Mesenteric fat pad (tissue), 1 donor: ENCODE measurements around the gene TRNT1. TPM values are rescaled to one million over a fixed set of nuclear protein-coding genes. Genes with fewer than 3 reads are reported as not detected.

Source experiments
- DNase-seq: peaks from one replicate; pipeline ENCODE4 v3.0.0-alpha.2; 2020; ENCODE audit warnings: low spot score
- total RNA-seq: library from RNA; stranded (reverse); fragmentation: NEBNext Ultra II Directional; extraction: Animal tissue kit (Norgen Biotek cat#: 25700); gene quantifications from one replicate; pipeline ENCODE4 v1.2.1, GENCODE V29; 2021
- donor health status: DM: yes; HTN: yes; CAD: no.

Gene TRNT1
- total RNA-seq, 1 donor from 2014 or later: 23.8 TPM

DNA sequence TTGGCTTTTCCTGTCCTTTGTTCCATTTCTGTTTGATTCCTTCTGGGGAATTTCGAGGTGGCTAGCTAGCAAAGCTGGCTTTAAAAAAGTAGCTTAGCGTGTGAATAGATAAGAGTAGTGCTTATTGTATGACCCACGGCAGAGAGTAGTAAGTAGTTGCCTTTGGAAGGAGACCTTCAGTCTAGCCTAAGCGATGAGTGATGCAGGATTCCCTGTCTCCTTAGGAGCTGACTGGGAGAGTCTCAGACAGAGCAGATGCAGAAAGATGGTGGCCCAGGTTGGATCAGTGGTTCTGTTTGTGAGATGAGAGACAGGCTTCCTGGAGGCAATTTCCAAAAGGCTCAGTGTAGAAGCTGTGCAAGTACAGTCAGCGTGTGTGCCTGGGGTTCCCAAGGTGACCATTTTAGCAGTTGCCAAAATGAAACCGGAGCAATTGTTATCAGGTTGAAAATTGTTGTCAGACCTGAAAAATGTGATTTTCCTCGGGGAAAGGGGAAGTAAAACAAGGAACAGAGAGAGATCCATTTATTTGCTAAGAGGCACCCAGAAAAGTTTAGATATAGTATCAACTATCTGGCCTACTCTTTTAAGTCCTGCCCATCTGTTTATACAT, 15.9 kb upstream of the TRNT1 start:
- no peak for DNase-seq

DNA sequence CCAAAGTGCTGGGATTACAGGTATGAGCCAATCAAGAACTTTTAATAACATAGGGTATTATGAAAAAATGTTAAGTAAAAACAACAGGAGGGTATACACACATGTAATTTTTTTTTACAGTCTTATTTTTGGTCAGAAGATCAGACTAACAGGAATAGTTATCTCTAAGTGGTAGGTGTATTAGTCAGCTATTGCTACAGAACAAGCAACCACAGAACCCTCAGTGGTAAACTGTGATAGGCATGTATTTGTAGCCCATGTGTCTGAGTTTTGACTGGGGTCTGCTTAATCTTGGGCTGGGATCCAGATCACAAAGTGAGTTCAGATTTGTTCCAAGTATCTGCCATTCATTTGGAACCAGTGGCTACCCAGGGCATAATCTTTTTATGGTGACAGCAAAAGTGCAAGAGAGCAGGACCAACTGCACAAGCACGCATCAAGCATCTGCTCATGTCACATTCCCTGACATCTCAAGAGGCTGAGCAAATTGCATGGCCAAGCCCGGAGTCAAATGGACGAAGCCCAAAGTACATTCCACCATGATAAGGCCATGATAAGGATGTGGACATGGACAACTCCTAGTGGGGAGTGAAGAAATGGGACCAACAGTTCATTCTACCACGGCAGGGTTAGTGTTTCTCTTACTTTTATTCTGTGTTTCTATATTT, 13.6 kb upstream of the TRNT1 start:
- no peak for DNase-seq

DNA sequence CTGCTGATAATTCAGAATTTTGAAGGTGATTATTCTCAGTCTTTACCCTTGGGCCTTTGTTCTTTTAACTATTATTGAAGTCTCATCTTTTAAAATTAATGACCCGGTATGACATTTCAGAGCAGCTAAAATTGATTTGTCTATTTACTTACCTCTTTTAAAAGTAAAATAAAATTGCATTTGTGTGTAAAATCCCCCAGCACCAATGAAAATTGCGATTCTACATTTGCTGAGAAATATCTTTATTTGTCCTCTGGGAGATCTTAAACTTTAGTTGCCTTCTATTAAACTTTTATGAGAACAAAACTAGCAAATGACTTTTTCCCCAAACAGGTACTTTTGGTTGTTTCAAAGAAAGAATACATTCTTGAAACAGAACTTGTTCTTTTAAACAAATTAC, 9.1 kb upstream of the TRNT1 start:
- DNase-seq: no peak

DNA sequence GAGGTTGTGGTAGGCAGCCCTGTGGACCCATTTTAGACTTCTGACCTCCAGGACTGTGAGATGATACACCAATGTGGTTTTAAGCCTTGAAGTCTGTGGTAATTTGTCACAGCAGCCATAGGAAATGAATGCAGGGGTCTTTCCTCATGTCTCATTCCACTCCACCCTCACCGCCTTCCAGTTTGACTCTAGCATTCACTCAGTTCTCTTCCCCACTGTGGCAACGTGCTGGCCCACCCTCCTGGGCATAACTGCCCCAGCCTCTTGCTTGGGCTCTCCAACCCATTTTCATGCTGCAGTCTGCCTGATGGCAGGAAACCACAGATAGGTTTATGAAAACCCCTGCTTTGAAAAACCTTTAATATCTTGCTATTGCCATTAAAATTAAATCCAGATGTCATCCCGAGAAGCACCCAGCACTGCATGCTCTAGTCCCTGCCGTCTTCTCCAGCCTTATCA, 7.3 kb upstream of the TRNT1 start:
- no peak for DNase-seq

DNA sequence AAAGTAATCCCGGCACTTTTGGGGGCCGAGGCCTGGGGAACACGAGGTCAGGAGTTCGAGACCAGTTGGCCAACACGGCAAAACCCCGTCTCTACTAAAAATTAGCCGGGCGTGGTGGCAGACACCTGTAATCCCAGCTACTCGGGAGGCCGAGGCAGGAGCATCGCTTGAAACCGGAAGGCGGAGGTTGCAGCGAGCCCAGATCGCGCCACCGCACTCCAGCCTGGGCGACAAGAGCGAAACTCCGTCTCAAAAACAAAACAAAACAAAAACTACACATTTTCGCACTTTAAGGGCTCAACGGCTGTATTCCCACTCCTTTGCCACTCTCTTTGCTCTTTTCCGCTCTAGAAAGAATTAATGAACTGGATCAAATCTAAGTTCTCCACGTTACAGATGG, 763 bp upstream of the TRNT1 start:
- no peak for DNase-seq

DNA sequence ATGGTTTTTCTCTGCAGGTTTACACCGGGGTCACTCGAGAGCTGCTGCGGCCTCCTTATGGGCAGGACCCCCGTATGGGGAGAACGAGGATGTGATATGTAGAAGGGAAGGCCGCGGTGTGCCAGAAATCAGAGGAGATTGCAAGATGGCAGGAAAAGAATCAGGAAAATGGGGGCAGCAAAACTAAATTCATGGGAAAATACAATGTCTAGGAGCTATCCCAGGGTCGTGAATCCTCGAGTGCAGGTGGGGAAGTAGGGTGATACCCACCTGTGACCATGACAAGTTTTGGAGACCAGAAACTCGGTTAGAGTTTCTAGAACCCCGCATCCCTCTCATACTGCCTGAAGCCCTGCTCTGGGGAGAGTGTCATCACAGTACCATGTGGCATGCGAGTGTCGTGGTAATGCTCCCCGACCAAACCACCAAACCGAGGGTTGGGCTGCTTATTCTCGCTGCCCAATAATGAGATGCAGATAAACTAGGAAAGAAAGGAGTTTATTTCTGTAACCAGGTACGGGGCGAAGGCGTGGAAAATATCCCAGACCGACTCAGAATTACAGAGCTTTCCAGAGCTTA, 781 bp downstream of the TRNT1 start:
- DNase-seq: no peak

DNA sequence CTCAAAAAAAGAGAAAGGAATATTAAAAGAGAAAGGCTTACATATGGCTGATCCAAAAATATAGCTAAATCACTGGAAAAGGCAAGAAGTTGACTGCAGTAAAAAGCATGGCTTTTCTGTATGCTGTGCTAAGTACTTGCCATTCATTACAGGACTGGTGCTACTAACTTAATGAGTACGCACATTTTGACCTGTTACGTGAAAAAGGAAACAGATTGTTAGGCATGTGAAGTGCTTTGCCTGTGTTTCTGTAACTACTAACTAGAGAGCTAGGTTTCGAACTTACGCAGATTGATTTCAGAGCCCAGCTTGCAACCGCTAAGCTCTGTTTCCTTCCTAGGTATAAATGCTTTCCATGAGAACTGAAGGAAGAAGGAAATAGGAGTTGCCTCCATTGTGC, 2.8 kb downstream of the TRNT1 start:
- DNase-seq: no peak

DNA sequence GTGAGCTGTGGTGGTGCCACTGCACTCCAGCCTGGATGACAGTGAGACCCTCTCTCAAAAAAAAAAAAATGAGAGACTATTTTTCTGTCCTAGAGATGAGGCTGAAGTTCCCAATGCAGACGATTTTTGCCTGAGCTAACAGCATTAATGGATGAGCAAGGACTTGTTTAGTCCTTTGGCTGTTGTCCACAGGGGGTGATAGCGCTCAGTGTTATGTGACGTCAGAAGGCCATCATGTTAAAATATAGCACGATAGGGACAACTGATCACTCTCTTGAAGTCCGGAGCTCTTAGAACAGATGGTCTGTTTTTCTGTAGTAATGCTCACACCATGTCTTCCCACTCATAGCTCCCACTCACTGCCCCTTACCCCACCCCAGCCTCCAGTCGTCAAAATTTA, 6.8 kb downstream of the TRNT1 start:
- DNase-seq: no peak

DNA sequence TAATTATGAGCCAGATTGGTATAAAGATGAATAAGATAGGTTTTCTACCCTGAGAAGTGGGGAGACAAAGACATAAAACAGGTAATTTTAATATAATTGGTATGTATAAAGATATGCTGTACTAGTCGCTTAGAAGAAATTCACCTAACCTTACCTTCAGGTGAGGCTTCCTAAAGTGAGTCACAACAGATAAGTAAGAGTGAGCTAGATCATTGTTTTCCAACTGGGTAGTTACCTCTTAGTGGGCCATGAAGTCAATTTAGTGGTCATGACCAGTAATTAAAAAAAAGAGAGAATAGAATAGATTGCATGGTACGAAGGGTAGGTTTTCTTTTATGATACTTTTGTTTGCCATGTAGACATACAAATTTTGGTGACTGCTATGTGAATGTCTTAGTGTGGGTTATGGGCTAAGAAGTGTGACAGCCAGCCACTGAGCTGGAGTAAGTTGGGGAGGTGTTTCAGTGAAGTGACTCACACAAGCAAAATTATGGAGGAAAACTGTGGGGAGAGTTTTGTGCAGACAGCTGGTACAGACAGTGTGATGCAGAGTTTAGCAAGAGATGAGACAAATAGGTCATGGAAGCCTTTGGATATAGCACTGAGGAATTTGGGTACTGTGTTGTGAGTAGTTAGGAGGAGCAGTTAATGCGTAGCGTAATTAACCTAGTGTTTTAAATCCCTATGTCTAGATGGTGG, 8.2 kb downstream of the TRNT1 start:
- no peak for DNase-seq

DNA sequence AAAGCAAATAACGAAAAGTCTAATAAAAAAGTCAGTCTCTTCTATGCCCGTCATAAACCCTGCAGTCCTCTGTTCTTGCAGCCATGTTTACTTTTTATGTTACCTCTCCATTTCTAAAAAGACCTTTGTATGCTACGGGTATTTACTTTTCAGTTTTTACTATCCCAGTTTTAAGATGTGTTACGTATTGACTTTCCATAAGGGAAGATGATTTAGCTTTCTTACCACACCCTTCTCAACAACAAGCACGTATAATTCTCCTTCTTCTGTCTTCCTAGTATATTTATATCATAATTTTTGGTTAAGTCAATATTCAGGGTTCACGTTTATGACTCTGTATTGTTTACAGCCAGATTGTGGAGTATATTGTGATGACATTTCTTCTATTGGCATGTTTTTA, 10.8 kb downstream of the TRNT1 start:
- no peak for DNase-seq

DNA sequence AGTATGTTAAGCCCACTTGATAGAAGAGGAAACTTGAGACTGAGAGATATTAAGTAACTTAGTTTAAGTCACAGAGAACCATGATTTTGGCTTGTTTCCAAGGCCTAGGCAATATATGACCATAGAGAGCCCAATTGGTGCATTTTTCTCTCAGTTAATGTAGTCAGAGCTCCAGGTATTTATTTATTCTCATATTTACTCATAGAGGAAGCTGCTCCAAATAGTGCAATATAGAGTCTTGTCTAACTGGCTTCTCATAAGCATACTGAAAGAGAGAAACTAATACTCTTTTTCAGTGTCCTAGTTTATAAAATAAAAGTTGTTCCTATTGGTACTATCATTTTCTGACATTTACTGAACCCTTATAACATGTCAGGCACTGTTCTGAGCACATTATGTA, 15.2 kb downstream of the TRNT1 start:
- DNase-seq: no peak

DNA sequence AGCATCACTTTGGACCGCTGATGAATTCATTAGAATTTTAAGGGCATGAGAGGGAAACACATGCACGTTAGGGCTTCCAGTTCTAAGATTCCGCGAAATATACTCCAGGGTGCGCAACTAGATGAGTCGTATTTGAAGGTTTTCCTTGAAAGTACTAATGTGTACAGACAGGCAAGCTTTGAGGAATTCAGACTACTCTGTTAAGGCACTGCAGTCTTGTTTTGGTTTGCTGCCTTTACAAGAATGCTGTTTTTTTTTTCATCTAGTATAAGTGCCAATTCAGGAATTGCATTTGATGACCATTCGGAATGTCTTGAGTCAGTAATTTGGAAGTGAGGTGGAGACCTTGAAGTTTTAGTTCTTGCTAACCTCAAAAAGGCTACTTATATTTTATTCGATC, 19.1 kb downstream of the TRNT1 start:
- DNase-seq: no peak

DNA sequence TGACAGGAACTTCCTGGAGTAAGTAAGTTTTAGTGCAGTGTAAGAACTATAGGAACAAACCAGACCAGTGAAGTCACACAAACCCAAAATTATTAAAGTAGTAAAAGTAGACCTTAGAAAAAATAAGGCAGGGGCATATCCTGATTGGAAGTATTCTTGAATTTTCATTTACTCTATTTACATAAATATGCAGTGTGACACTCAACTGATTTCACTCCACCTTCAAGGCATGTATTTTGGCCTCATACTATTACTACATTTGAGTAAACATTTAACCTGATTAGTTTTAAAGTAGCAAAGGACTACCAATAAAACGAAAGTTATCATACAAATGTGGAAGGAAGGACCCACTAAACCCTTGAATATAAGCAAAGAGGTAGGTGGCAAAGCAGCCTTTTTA, 22.8 kb downstream of the TRNT1 start:
- DNase-seq: no peak

DNA sequence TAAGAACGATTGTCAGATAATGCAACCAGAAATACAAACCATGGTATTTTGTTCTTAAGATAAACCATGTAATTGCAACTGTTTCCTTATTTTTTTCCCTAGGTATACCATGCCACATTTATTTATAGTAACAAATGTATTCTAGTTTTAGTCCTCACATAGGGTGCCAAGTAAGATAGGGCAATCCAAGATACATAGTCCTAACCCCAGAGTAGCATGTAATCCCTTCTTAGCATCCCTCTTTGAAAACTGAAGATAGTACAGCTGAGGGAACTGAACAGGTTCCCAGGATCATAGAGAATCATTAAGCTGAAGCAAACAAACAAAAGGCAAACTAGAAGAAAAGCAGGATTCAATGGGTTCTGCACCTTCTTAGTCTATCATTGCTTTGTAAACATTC, 24.8 kb downstream of the TRNT1 start:
- DNase-seq: no peak

DNA sequence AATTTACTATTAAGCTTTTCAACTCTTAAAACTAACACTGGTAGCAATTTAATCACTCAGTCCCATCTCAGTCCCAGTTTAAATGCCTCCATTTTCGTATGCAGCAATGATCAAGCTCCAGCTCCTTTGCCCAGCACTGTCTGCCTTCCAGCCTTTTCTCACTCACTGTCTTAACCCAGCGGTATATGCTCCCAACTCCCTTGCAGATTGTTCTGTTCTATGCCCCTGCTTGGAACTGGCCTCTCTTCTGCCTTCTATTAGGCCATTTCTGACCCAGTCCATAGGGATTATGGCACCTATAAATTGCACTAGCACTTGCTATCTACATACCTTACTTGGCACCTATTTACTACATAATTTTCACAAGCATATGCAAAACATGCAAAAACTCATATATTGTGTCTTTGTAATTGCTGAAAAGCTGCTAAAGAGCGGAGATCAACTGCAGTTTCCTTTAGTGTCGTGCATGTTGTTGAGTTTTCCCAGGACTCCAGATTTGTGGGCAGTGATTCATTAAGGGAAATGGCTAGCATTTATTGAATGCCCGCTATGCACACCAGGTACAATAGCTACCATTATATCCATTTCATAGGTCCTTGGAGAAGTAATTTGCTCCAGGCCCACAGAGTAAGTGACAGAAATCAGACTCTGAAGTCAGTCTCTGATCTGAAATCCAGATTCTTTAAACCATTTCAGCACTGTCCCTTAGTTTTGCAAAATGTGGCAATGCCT, 28.3 kb downstream of the TRNT1 start:
- no peak for DNase-seq

DNA sequence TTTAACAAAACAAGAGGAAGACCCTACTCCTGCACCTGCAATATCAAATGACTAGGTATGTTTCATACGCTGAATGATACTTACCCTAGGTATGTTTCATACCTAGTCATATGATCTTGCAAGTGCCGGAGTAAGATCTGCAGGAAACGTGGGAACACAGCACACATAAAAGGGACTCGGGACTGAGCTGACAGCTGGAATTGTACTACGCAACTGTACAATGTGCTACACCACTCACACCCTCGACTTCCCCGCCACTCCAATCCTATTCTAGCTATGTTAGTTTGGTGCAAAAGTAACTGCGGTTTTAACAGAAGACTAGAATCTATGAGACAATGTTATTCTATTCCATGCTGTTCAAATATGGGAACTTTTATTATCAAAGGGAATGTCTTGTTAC, 30.7 kb downstream of the TRNT1 start:
- no peak for DNase-seq

DNA sequence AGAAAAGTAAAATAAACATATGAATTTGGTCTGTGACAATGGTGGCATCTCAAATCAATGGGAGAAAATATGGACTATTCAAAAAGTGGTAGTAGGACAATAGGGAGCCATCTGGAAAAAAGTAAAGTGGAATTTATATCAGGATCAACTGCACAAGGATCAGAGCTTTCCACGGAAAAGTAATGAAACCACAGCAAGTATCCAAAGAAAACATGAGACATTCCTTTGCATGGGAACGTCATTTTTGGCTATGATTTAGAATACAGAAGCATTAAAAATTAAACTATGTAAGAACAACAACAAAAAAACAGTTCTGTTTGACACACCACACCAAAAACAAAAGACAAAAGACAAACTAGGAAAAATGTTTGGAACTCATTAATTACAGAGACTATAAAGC, 34.1 kb downstream of the TRNT1 start:
- no peak for DNase-seq

DNA sequence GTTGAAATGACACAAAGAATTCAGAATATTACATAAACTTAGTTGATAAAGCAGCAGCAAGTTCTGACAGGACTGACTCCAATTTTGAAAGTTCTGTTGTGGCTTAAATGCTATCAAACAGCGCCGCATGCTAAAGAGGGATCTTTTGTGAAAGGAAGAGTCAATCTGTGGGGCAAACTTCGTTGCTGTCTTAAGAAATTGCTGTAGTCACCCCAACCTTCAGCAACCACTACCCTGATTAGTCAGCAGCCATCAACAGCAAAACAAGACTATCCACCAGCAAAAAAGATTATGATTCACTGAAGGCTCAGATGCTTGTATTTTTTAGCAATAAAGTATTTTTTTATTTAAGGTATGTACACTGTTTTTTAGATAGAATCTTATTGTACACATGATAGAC, 38.5 kb downstream of the TRNT1 start:
- no peak for DNase-seq

DNA sequence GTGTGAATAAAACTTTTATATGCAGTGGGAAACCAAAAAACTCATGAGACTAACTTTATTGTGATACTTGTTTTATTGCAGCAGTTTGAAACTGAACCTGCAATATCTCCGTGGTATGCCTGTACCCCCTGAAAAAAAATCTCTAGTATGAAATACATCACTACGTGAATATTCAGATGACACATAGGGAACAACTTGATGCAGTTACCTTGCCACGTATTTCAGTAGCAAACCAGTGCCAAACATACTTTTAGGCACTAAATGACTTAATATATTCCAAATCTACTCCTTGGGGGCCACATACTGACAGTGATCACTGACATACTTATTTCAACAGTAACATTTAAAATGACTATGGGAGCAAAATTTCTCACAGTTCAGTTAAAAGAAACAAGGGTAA, 38.9 kb downstream of the TRNT1 start:
- no peak for DNase-seq

DNA sequence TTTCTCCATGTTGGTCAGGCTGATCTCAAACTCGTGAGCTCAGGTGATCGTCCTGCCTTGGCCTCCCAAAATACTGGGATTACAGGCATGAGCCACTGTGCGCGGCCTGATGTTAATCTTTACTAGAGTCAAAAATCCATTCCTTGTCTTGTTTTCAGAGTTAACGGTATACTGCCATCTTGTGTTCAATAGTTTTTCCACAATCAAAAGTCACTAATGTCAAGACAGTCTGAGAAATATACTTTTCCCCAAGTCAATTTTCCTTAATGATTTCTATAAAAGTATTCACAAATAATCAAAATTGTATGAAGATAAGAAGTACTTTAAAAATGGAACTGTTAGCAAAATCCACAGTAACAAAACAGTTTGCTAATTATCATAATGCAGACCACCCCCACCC, 44.3 kb downstream of the TRNT1 start:
- no peak for DNase-seq

DNA sequence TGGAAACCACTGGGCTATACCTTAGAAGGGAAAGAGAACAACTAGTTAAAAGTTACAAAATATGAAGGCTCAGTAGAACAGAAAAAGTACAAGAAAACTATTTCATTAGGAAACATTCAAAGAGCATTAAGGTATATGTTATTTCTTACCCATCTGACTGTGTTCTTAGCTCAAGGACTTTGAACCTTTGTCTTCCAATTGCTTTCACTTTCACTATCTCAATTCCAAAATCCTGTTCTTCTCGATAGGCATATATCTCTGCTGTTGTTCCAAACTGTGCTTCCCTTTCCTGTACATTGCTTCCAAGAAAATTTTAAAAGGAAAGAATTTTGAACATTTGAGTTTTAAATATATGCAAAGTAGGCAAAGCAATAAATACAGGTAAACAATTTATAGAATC, 45.9 kb downstream of the TRNT1 start:
- DNase-seq: no peak
